ENCODE results near the gene CDC42BPB.

CDC42BPB gene

GRCh38 chr14:103001226-103001625, 56.1 kb downstream of the CDC42BPB start:
- no peaks in the 10 kb centered on the region for H3K36me3 ChIP-seq (replicated peaks; ENCODE audit: insufficient read depth, low read length)
- no peak for TF ChIP-seq EZH2phosphoT487 (IDR thresholded peaks at IDR 0.05; ENCODE audit: low read length)
- TF ChIP-seq EZH2 (optimal IDR thresholded peaks at IDR 0.05; ENCODE audit: low read depth, low read length), result no peak
- no peak for TF ChIP-seq CTCF (IDR thresholded peaks at IDR 0.05; ENCODE audit: low read length)
- H3K4me1 ChIP-seq (ENCODE audit: low read length), result no peaks in the 10 kb centered on the region
- H3F3A ChIP-seq (ENCODE audit: insufficient read depth, low read length), result no peaks in the 10 kb centered on the region
- no peak overlapping the region for H3K9ac ChIP-seq (ENCODE audit: low read length)
- H2AFZ ChIP-seq (ENCODE audit: low read length), result no peak overlapping the region
- no peaks in the 10 kb centered on the region for H3K79me2 ChIP-seq (ENCODE audit: low read length)
- no peak overlapping the region for H3K4me3 ChIP-seq (ENCODE audit: low read length)
- no peaks in the 10 kb centered on the region for H3K9me2 ChIP-seq (replicated peaks; ENCODE audit: insufficient read depth, low read length)
- H3K27me3 ChIP-seq (replicated peaks; ENCODE audit: insufficient read depth, low read length), result no peaks in the 10 kb centered on the region
- no peak for DNase-seq
- H3K9me3 ChIP-seq (replicated peaks; ENCODE audit: insufficient read depth, low read length), result no peaks in the 10 kb centered on the region
- no peak overlapping the region for H3K4me2 ChIP-seq (ENCODE audit: low read depth, low read length)
- H3K27ac ChIP-seq (ENCODE audit: low read length), result no peak overlapping the region
- no peaks in the 10 kb centered on the region for H4K20me1 ChIP-seq (ENCODE audit: insufficient read depth, low read length)

- Histone ChIP-seq H3K9me3 (replicated peaks; ENCODE audit: insufficient read depth, low read length) (no peaks in the 10 kb centered on the region), H3K27ac (ENCODE audit: low read length) (no peak overlapping the region), H3F3A (ENCODE audit: insufficient read depth, low read length) (no peaks in the 10 kb centered on the region), H2AFZ (ENCODE audit: low read length) (no peak overlapping the region), H3K4me1 (ENCODE audit: low read length) (no peaks in the 10 kb centered on the region), H3K79me2 (ENCODE audit: low read length) (no peaks in the 10 kb centered on the region), H3K4me2 (ENCODE audit: low read depth, low read length) (no peak overlapping the region), H3K9ac (ENCODE audit: low read length) (no peak overlapping the region), H3K27me3 (replicated peaks; ENCODE audit: insufficient read depth, low read length) (no peaks in the 10 kb centered on the region), H3K9me2 (replicated peaks; ENCODE audit: insufficient read depth, low read length) (no peaks in the 10 kb centered on the region), H3K36me3 (replicated peaks; ENCODE audit: insufficient read depth, low read length) (no peaks in the 10 kb centered on the region), H3K4me3 (ENCODE audit: low read length) (no peak overlapping the region), H4K20me1 (ENCODE audit: insufficient read depth, low read length) (no peaks in the 10 kb centered on the region)
- TF ChIP-seq EZH2 (optimal IDR thresholded peaks at IDR 0.05; ENCODE audit: low read depth, low read length) (no peak), CTCF (IDR thresholded peaks at IDR 0.05; ENCODE audit: low read length) (no peak), EZH2phosphoT487 (IDR thresholded peaks at IDR 0.05; ENCODE audit: low read length) (no peak)
- no peak for DNase-seq
These were observed 56.9 kb downstream of the CDC42BPB start for GRCh38 chr14:103000291-103000921.

GRCh38 chr14:102999227-102999895, 58.0 kb downstream of the CDC42BPB start:
- Histone ChIP-seq H3K4me3 (ENCODE audit: low read length) (no peak overlapping the region), H3K9ac (ENCODE audit: low read length) (no peak overlapping the region), H3K27ac (ENCODE audit: low read length) (no peak overlapping the region), H3K27me3 (replicated peaks; ENCODE audit: insufficient read depth, low read length) (no peaks in the 10 kb centered on the region), H2AFZ (ENCODE audit: low read length) (no peak overlapping the region), H3F3A (ENCODE audit: insufficient read depth, low read length) (no peaks in the 10 kb centered on the region), H3K9me2 (replicated peaks; ENCODE audit: insufficient read depth, low read length) (no peaks in the 10 kb centered on the region), H3K79me2 (ENCODE audit: low read length) (no peaks in the 10 kb centered on the region), H3K4me1 (ENCODE audit: low read length) (no peaks in the 10 kb centered on the region), H3K4me2 (ENCODE audit: low read depth, low read length) (no peak overlapping the region), H4K20me1 (ENCODE audit: insufficient read depth, low read length) (no peaks in the 10 kb centered on the region), H3K9me3 (replicated peaks; ENCODE audit: insufficient read depth, low read length) (no peaks in the 10 kb centered on the region), H3K36me3 (replicated peaks; ENCODE audit: insufficient read depth, low read length) (no peaks in the 10 kb centered on the region)
- TF ChIP-seq EZH2 (optimal IDR thresholded peaks at IDR 0.05; ENCODE audit: low read depth, low read length) (no peak), EZH2phosphoT487 (IDR thresholded peaks at IDR 0.05; ENCODE audit: low read length) (no peak), CTCF (IDR thresholded peaks at IDR 0.05; ENCODE audit: low read length) (no peak)
- DNase-seq, result no peak
